Left renal cortex interstitium (tissue), 4 donors: ENCODE data around the gene SMARCA5. TPM values are rescaled to one million over a fixed set of nuclear protein-coding genes. Genes with fewer than 3 reads are reported as not detected.
"Not testable (repeated sequence)": the region's sequence is repeated elsewhere in the genome, so short reads cannot be mapped to it uniquely, and the experiment has no call there.

Source experiments
- DNase-seq, 4 donors: peaks; one replicate each; pipeline ENCODE4 v3.0.0-alpha.2; 2013; ENCODE audit warnings: low read depth in 4 of 4, low spot score in 2 of 4, missing footprints in 1 of 4
- polyA plus RNA-seq, 4 donors: library from polyadenylated mRNA; unstranded; fragments of 120-200 nt; gene quantifications; one replicate each; pipeline ENCODE4 v1.2.1, GENCODE V29; 2013; ENCODE audit not compliant: insufficient read length in 4 of 4

Gene SMARCA5, protein sequence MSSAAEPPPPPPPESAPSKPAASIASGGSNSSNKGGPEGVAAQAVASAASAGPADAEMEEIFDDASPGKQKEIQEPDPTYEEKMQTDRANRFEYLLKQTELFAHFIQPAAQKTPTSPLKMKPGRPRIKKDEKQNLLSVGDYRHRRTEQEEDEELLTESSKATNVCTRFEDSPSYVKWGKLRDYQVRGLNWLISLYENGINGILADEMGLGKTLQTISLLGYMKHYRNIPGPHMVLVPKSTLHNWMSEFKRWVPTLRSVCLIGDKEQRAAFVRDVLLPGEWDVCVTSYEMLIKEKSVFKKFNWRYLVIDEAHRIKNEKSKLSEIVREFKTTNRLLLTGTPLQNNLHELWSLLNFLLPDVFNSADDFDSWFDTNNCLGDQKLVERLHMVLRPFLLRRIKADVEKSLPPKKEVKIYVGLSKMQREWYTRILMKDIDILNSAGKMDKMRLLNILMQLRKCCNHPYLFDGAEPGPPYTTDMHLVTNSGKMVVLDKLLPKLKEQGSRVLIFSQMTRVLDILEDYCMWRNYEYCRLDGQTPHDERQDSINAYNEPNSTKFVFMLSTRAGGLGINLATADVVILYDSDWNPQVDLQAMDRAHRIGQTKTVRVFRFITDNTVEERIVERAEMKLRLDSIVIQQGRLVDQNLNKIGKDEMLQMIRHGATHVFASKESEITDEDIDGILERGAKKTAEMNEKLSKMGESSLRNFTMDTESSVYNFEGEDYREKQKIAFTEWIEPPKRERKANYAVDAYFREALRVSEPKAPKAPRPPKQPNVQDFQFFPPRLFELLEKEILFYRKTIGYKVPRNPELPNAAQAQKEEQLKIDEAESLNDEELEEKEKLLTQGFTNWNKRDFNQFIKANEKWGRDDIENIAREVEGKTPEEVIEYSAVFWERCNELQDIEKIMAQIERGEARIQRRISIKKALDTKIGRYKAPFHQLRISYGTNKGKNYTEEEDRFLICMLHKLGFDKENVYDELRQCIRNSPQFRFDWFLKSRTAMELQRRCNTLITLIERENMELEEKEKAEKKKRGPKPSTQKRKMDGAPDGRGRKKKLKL
- polyA plus RNA-seq = 100 to 1,000 TPM in 3 of 4 donors, 10 to 100 TPM in 1; 99.8 to 142 (median 126) TPM

DNA sequence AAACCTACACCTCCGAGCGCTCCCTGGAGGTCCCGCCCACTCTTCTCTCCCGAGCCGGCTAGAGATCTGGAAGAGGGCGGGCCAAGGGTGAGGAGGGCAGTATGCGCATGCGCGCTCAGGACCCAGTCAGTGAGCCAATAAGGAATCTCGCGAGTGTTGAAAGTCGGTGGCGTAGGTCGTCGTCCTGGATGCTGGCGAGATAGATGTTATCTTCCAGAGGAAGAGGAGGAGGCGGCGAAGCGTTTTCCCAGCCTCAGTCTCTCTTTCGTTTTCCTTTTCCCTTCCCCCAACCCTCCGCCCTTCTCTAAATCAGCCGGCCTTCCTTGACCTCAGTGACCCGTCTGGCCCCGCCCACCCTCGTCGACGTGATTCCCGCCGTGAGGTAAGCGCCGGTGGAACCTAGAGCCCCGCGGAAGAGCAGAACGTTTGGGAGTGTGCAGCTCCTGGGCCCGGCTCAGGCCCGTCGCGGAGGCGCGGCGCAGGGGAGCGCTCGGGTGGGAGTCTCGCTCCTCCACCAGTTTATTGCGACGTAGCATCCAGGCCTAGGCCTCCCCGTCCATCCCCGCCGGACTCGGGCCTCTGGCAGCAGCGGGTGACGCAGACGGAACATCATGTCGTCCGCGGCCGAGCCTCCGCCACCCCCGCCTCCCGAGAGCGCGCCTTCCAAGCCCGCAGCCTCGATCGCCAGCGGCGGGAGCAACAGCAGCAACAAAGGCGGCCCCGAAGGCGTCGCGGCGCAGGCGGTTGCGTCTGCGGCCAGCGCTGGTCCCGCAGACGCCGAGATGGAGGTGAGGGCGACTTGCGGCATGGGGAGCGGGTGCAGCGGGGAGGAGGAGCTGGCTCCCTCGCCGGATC is at the start of gene SMARCA5:
Gene SMARCA5, plus strand, starts transcription at position 389 of the 855 bp plus-strand sequence. Its CDS starts 223 bp downstream, at position 612.
- peak; percentile 96 to 99 (median 98) for DNase-seq

DNA sequence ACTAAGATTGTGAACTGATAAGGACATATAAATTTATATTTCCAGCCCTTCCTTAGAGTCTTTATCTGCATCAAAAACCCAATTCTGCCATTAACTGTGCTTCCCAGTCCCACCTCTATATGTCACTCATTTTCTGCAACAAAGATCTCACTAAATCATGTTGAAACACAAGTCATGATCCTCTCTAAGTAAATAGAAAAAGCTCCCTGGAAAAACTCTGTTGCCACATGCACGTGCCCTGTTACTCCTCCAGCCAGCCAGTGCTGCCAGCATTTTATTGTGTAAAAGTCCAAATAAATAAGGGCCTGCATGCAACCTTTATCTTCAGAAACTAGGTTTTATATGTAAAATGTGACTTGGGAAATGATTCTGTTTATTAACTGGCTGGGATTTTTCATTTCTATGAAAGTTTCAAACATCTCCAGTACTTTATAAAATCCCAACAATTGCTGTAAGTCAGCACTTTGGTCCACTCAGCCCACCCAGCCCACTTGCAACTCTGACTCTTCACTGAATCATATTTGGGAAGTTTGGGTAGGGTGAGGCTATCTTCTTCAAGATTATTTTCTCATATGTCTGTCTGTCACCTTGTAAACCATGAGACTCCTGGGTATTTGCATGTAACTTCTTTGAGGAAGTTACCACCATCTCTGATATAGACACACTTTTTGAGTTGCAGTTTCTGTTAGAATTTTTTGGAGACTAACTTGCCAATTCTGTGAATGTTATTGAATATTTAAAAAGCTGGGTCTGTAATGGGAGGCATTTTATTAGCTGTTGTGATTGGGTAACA is 40.0 kb upstream of the SMARCA5 start:
- DNase-seq = no peak

DNA sequence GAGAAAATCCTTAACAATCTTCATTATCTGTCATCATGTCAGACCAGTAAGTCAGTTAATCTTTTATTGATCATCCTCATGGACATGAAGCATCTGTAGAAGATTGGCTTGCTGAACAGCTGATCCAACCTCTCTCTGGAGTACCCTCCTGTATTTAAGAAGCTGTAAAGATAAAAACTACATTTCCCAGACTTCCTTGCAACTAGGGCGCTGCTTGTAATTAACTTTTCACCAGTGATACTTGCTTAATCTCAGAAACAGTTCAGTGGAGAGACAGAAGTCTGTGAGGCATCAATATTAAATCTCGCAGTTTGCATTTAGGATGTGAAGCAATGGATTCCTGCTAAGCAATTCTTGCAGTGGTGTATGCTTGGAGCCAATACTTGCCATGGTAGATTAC is 36.0 kb upstream of the SMARCA5 start:
- no peak for DNase-seq

DNA sequence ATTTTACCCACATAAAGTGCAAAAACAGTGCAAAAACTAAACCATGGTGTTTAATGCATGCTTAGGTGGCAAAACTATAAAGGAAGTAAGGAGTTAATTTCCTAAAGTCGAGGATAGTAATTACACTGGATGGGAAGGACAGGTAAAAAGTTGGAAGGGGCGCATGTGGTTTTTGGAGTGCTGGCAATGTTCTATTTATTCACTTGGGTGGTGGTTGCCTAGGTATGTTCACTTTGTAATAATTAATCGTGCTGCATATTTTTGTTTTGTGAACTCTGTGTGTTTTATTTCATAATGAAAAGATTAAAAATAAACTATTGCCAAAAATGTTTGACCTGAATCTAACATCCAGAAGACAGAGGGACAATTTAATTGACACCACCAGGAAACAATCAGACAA is 32.1 kb upstream of the SMARCA5 start:
- no peak for DNase-seq

DNA sequence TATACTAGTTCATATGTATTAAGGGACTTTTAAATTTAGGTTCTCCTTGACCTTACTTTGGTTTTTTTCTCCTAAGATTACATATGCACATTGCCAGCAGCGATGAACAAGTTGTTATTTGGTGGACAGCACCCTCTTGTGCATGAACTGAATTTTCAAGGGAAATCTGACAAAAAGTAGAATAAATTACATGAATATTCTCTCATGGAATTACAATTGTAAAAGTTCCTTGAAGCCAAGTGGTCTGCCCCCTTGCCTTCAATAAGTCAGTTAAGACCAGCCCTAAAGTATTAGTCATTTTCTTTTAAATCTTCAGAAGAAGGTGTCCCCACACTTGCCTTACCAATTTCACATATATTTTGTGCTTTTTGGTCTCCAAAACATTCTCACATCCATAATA is 30.7 kb upstream of the SMARCA5 start:
- peak in 3 of 4 donors; percentile 11 to 23 (median 18) for DNase-seq

DNA sequence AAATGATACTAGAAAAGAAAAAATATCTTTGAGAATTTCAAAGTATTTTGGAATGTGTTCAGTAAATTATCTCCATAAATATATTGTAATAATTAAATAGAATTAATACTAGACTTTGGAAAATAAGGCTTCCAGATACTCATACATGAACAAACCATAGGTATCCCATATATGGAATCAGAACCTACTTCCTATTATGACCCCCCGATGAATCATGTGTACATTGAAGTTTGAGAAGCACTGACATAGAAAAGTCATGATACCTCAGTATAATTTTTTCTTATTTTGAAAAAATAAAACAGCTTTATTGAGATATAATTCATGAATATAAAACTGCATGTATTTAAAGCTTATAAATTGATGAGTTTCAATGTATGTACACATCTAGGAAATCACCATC is 27.2 kb upstream of the SMARCA5 start:
- no peak for DNase-seq

DNA sequence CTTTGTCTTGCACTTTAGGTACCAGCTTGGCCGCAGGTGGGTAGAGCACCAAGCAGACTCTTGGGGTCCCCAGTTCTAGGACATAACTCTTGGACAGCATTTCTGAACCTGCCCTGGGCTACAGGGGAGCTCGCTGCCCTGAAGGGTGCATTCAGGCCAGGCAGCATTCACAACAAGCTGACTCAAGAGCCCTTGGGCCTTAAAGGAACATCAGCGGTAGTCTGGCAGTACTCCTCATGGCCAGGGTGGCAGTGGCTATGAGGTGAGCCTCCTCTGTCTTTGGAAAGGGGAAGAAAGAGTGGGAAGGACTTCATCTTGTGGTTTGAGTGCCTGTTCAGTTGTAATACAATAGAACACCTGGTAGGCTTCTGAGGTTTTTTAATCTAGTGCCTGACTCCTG is 24.8 kb upstream of the SMARCA5 start:
- DNase-seq = no peak

DNA sequence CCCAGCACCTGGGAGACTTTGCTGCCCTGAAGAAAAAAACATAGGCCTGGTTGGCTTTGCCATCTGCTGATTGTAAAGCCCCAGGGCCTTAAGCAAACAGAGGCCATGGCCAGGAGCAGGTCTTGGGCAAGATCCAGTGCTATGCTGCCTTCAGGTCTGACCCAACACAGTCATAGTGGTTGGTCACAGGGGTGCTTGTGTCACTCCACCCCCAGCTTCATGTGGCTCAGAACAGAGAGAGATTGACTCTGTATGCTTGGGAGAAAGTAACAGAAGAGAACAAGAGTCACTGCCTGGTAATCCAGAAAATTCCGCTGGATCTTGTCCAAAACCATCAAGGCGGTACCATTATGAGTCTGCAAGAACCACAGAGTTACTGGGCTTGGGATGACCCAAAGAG is 24.4 kb upstream of the SMARCA5 start:
- no peak for DNase-seq

DNA sequence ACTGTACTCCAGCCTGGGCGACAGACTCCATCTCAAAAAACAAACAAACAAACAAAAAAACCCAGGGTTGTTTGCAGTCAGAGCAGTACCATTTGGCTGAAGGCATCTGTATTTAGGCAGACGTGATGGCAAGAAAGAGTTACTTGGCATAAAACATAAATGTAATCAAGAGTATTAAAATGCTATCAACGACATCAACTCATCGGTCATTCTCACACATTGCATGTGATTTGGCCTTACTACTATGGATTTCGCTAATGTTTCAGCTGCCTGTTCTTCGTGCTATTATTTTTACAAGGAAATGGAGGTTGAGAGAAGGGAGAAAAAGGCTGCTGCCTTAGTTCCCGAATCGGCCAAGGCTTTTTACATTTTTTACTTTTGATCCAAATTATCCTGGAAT is 15.5 kb upstream of the SMARCA5 start:
- DNase-seq = no peak

DNA sequence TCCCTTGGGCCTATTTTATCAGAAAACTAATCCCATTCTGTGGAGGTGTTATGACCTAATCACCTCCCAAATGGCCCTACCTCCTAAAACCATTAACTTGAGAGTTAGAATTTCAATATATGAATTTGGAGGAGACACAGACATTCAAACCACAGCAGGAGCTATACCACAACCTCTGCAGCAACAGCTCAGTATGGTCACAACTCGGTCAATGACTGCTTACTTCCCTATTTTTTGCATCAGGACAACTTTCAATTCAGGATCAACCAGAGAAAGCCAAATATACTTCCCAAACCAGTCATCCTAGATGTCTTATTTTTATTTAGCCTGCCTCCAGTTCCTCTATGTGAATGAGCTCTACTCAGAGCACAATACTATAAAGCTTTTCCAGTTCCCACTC is 11.3 kb upstream of the SMARCA5 start:
- no peak for DNase-seq

DNA sequence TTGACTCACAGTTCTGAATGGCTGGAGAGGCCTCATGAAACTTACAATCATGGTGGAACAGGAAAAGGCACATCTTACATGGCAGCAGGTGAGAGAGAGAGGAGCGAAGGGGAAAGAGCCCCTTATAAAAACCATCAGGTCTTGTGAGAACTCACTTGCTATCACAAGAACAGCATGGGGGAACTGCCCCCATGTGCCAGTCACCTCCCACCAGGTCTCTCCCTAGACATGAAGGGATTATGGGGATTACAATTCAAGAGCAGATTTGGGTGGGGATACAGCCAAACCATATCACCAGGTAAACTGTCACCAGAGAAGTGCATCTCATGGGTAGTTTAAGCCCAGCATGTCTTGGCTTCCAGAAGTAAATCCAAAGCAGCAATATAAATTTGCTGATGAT is 7.5 kb upstream of the SMARCA5 start:
- DNase-seq = no peak

DNA sequence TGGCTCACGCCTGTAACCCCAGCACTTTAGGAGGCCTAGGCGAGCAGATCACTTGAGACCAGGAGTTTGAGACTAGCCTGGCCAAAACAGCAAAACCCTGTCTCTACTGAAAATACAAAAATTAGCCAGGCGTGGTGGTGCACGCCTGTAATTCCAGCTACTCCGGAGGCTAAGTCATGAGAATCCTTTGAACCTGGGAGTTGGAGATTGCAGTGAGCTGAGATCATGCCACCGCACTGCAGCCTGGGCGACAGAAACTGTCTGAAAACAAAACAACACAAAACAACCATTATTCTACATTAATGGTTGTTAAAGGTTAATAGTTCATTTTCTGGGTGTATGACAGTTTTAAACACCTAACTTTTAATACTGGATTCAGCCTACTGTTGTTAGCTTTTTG is 1.6 kb upstream of the SMARCA5 start:
- no peak for DNase-seq

DNA sequence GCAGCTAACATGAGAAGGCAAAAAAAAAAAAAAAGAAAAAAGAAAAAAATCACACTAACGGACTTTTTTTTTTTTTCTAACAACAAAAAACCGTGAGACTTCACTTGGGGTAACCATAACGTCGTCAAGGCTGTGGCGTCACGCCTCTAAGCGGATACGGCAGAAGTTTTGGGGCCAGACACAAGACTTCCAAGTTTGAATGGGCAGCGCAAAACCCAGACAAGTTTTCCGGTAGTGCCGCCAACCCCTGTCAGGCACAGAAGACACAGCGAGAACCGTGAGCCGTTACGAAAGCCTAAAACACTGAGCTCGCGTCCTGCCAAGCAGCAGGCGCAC is 556 bp upstream of the SMARCA5 start:
- DNase-seq = no peak

DNA sequence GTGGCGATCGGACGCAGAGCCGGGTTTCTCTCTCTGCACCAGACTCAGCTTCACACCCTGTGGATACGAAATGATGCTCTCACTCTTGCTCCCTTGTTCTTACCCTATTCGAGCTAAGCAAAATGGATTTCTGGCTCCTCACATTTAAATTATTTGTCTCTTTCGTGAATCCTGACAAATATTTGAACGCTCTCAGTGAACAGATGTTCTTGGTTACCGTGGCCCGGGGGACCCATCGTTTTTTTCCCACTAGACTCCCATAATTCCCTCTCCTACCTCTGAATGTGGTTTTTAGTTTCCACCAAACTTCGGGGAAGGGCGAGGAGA is 630 bp downstream of the SMARCA5 start:
- DNase-seq = peak in 3 of 4 donors; percentile 22 to 65 (median 28)

DNA sequence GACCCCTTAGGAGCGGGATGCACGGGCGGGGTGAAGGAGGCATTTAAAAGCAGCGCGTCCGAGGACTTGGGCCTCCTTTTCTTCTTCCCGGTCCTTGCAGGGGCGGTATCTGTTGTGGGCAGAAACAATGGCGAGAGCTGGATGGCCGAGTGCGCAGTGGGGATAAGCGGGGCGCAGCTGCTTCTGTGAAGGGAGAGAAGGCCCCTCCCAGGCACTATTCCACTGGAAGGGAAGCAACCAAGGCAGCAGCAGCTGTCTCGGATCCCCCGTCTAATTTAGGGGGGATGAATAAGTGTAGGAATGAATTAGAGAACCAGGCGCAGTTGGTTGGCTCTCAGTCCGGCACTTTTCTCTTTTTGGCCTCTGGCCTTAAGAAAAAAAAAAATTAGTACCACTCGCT is 995 bp downstream of the SMARCA5 start:
- peak in 3 of 4 donors; percentile 49 to 52 (median 52) for DNase-seq

DNA sequence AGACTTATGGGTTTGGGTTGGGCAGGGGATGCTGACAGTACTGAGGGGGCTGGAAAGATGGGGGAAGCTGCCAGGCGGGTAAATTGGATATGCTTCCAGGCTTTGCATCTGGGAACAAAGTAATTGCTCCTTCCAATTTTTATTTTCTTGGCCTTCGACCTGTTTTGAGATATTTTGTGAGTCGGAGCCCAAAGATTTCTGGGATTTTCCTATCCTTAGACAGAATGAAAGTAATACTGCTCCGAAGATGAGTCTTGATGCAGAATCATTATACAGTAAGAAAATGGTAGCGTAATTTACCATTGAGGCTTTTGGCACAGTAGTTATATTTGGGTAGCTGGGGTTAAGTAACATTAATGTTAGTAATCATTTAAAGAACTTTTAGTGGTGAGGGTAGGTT is 1.4 kb downstream of the SMARCA5 start:
- DNase-seq = peak in 1 of 4 donors; percentile 15

DNA sequence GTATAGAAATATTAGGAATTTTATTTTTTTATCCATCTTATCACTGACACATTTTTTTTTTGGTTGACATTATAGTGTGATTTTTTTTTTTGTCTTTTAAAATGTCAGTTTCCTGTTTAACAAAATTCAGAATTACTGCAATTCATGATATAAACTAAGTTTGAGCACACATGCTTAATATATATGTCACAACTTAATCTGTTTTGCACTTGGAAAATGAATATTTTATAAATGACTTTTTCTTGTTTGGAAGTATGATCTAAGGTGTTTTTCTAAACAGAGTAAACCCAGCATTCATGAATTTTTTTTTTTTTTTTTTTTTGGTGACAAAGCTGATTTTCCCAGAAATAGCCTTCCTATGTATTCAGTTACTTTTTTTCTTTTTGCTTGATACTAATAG is 2.4 kb downstream of the SMARCA5 start:
- no peak for DNase-seq

DNA sequence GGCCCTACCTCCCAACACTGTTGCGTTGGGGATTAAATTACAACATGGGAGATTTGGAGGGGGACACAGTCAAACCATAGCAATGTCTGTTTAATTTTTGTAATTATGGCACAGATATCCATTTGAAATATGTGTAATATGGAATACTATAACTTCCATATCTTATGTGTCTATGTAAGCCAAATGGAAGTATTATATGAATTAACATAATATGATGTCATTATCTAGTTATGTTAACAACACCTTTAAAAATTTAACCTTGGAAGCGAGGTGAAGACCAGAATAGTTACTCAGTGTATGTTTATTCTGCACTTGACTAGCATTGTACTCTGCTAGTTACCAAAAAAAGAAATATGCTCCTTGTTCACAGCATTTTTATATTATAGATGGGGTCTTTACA is 4.3 kb downstream of the SMARCA5 start:
- DNase-seq = no peak

DNA sequence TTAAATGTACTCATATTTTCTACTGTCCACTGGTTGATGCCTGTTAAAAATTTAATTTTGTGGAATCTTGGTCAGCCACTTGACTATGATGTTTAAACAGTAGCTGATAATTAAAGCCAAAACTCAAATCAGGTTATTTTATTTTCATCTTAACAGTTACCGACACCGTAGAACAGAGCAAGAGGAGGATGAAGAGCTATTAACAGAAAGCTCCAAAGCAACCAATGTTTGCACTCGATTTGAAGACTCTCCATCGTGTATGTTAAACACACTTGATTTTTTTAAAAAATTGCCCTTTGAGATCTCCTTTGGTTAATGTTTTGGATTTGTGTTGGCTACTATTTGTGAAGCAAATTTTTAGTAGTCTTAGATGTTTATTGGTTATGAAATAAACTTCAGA is 10.7 kb downstream of the SMARCA5 start:
- DNase-seq = no peak

DNA sequence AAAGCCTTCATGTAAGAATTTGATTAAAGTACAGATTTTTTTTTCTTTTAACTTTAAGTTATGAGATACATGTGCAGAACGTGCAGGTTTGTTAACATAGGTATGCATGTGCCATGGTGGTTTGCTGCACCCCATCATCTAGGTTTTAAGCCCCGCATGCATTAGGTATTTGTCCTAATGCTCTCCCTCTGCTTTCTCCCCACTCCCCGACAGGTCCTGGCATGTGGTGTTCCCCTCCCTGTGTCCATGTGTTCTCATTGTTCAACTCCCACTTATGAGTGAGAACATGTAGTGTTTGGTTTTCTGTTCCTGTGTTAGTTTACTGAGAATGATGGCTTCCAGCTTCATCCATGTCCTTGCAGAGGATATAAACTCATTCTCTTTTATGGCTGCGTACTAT is 14.5 kb downstream of the SMARCA5 start:
- DNase-seq = not testable (repeated sequence)
